GM19238 (cell line): ENCODE results near the gene CASP4.
"Not testable (repeated sequence)": the region's sequence is repeated elsewhere in the genome, so short reads cannot be mapped to it uniquely, and the experiment has no call there.

Source experiments
- DNase-seq: peaks from one replicate; pipeline ENCODE4 v3.0.0; 2011; ENCODE audit warnings: low spot score; ENCODE audit not compliant: insufficient read length

The CASP4 gene

DNA sequence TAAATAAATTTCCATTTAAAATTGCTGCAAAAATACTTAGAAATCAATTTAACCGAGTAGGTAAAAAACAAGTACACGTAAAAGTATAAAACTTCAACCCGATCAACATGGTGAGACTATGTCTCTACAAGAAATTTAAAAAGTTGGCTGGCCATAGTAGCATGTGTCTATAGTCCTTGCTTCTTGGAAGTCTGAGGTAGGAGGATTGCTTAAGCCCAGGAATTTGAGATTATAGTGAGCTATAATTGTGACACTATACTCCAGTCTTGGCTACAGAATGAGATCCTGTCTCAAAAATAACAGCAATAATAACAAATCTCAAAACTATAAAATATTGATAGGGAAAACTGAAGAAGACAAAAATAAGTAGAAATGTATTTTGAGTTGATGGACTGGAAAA is 11.1 kb downstream of the CASP4 start:
- DNase-seq = no peak

DNA sequence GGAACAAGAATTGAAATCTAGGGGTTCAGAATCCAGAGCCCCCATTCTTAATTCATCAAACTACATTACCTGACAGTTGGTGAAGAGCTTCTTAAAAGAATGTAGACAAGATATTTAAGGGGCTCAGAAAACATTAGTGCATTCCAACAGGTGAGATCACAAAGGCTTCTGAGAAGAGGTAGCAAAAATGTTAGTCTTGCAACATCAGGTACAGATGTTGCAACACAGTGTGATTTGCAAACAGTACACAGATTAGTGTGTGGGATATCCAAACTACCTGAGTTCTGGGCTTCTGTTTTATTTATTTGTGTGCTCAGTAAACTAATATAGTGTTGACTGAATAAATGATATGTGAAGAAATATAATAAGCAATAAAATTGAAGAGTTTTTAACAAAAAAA is 11.8 kb downstream of the CASP4 start:
- DNase-seq = no peak

DNA sequence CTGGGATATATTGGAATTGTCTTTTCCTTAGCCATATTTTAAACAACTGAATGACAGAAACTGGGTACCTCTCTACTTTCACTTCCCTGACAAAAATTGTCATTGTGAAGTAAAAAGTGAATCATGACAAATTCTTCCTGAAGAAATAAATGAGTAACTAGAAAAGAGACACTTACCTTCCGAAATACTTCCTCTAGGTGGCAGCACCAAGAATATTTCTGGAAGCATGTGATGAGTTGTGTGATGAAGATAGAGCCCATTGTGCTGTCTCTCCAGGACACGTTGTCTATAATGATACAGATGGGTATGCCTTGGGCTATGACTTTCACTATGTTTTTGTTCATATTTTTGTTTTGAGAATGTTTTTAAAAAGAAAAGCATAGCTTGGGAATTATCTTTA is 21.5 kb downstream of the CASP4 start:
- DNase-seq = no peak

DNA sequence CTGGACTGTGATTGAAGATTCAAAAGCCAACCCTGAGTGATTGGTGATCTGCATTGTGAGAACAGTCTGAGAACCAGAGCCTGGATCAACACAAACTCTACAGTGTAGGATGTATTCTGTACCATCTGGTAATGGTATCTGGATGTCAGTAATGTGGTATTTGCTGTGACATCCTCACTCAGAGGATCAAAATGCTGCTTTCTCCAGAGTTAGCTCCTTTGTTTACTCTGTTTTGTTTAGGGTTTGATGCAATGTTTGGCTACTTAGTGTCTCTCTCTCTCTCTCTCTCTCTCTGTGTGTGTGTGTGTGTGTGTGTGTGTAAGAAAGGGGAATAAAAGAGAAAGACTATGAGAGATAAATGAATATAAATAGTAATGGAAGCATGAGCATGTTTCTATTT is 24.3 kb downstream of the CASP4 start:
- no peak for DNase-seq

DNA sequence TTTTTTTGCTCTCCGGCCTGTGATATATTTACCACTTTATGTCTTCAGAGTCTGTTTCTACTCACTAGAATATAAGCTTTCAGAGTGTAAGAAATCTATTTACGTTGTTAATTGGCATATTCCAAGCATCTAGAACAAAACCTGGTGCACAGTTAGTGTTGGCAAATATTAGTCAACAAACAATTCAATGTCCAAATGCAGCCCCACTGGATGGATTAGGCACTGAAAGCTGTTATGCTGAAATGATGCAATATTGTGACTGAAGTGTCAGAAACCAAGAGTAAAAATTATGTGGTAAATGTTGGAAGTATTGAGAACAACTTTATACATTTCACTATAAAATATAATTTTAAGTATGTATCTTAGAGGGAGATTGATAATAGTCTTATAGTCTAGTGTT is 24.8 kb downstream of the CASP4 start:
- no peak for DNase-seq

DNA sequence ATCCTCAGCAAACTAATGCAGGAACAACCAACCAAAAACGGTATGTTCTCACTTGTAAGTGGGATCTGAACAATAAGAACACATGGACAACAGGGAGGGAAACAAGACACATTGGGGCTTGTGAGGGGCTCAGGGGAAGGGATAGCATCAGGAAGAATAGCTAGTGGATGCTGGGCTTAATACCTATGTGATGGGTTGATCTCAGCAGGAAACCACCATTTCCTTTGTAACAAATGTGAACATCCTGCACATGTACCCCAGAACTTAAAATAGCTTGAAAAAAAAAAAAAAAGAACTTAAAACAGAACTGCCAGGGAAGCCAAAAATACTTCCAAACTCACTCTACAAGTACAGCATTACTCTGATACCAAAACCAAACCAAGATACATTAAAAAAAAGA is 33.8 kb downstream of the CASP4 start:
- DNase-seq = no peak

DNA sequence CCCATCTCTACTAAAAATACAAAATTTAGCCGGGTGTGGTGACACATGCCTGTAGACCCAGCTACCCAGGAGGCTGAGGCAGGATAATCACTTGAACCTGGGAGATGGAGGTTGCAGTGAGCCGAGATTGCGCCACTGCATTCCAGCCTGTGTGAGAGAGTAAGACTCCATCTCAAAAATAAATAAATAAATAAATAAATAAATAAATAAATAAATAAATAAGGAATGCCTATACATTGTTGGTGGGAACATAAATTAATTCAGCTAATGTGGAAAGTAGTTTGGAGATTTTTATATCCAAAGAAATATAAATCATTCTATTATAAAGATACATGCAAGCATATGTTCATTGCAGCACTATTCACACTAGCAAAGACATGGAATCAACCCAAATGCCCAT is 34.3 kb downstream of the CASP4 start:
- DNase-seq = not testable (repeated sequence)

DNA sequence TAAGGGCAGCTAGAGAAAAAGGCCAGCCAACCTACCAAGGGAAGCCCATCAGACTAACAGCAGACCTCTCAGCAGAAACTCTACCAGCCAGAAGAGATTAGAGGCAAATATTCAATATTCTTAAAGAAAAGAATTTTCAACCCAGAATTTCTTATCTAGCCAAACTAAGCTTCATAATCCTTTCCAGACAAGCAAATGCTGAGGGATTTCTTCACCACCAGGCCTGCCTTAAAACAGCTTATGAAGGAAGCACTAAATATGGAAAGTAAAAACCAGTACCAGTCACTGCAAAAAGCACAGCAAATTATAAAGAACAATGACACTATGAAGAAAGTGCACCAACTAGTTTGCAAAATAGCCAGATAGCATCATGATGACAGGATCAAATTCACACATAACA is 39.6 kb downstream of the CASP4 start:
- no peak for DNase-seq

DNA sequence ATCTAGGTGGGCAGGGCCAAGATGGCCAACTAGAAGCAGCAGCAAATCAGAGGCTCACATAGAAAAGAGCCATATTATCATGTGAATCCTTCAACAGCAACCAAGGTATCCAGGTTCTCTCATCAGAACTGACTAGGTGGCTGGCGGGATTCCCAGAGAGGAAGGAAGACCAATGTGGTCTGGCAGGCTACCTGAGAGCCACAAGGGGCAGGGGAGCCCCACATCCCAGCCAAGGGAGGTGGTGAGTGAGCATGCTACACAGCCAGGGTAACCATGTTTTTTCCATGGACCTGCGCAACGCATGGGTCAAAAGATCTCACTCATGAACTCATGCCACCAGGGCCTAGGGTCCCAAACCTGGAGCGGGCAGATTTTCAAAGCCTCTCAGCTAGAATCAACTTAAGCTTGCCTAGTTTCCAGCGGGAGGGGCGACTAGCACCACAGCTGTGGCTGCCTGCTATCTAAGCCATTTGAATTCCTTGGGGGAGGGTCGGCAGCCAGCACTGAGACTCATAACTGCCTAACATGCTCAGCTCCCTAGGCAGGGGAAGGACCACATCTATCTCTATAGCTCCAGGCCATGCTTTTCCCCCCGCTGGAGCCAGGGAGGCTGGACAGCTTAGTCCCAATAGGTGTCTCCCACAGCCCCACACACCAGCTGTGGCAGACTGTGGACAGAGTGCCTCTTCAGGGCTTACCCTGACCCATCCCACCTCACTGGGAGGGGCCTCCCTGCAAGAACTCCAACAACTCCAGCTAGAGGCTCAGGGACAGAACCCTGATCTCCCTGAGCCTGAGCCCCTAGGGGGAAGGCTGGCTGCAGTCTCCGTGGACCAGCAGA is 41.4 kb downstream of the CASP4 start:
- DNase-seq = no peak

DNA sequence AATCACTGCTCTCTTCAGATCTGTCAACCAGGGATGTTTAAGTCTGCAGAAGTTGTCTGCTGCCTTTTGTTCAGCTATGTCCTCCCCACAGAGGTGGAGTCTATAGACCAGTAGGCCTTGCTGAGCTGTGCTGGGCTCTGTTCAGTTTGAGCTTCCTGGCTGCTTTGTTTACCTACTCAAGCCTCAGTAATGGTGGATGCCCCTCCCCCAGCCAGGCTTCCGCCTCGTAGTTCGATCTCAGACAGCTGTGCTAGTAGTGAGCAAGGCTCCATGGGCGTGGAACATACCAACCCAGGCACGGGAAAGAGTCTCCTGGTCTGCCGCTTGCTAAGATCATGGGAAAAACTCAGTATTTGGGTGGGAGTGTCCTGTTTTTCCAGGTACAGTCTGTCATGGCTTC is 42.5 kb downstream of the CASP4 start:
- no peak for DNase-seq

DNA sequence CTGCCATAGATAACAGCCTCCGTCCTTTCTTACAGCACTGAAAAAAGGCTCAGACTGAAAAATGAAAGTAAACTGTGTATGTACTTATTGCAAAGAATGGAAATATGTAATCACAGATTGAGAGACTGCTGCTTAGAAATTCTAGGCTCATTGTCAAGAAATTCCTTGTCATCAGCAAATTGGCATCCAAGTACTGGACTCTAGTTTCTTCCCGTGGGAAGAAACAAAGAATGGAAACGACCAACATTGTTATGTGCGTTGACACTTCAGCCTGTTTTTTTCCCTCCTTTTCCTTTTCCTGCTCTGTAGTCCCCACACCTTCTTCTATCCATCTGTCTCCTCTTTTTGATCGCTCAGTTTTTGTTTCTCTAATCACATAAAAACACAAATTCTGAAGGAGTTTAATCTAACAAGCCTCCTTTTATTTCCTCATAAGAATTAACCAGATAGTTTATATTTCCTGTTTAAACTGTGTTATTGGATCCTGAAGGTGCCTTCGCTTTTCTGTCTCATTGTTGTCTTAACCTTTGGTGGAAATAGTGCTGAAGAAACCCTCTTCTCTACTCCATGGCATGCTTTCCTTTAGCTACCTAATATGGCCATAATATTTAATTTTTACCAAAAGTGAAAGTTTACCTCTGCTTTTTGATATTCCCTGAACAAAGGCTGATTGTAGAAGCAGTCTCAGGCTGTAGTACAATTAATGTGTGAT is 50.1 kb downstream of the CASP4 start:
- no peak for DNase-seq

DNA sequence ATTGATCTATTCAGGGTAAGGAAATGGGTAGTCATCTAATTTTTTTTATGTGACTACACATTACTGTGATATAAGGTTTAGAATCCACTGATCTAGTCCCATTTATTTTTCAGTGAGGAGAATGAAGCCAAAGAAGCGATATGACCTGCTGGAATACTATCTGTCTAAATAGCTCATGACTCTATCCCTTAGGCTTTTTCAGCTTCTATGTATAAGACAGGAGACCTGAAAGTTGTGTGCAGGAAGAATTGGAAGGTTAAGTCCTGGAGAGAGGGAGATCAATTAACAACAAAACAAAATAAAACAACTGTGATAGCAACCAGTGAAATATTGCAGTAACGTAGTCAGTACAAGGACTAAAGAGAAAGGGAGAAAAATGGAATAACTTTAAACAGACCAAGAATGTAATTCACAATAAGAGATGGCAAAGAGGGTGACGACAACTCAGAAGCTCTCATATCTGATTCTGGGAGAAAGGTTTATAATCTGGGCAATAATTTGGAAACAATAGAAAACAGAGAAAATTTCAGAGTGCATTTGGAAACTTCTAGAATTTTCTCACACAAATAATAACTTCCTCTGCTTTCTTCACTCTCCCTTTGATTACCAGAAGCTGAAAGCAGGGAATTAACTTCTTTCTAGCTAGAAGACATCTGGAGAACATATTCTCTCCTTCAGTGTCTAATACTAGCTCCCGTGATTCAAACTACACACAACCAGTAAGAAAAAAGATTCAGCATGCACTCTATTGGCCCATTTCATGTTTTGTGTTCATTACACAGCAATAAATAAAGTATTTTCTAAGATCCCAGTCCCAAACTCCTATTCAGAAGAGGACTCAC is 50.9 kb downstream of the CASP4 start:
- no peak for DNase-seq

DNA sequence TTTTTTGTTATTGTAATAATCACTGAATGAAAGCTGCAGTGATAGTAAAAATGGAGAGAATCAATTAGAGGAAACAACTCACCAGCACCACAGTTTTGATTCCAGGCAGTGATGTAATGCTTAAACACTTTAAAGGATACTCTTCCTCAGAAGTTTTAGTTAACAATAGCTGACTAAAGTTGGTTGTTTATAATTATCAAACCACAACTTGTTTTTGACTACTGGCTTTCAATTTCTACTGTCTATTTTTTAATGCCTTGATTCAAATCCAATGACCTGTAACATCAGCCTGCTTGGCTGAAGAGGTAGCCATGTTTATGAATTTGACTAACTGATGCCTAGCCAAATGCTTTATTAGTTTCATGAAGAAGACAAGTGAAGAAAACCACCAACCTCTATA is 51.9 kb downstream of the CASP4 start:
- no peak for DNase-seq

DNA sequence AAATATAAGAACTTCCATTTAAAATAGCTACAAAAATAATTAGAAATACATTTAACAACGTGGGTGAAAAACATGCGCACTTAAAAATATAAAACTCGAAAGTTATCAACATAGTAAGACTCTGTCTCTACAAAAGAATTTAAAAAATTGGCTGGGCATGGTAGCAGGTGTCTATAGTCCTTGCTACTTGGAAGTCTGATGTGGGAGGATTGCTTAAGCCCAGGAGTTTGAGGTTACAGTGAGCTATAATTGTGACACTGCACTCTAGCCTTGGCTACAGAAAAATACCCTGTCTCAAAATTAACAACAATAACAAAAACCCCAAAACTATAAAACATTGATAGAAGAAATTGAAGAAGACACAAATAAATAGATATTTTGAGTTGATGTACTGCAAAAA is 56.3 kb downstream of the CASP4 start:
- no peak for DNase-seq

DNA sequence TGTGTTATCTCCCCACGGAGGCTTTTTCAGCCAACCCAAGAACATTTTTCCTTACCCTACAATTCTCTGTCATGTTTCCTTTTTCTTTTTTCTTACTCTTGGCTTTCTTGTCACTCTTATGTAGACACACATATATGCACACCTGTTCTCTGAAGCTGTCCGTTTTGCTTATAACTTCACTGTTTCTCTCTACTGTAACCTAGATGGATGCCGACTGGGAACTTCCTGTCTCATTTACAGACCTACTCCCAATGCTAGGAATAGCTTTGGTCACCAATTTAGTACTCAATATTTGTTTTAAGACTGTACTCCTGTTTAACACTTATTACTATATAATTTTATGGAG is 60.2 kb downstream of the CASP4 start:
- DNase-seq = no peak

DNA sequence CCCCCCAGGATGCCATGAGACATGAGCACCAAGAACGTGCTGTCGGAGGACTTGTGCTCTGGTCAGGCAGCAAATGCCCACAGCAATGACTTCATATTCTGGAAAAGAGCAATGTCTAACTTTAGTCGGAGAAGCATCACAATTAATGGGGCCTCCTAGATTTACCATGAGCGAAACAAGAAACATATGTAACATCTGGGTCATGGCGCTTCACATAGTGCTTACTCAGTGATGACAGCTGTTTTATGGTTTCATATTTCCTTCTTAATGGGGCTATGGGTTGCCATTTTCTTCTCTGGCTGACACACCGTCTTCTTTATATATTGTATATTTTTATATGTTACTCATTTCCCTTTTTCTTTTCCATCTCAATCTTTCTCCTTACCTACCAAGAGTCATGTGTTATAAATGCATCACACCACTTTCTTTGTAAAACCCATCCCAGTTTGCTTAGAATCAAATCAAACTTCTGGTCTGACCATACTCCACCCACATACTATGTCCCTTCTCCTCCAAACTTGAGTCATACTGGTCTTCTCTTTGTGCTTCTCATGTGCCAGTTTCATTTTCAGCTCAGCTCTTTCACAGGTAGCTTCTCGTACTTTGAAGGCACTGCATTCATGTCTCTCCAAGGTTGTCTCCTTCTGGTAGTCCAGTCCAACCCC is 60.7 kb downstream of the CASP4 start:
- no peak for DNase-seq

DNA sequence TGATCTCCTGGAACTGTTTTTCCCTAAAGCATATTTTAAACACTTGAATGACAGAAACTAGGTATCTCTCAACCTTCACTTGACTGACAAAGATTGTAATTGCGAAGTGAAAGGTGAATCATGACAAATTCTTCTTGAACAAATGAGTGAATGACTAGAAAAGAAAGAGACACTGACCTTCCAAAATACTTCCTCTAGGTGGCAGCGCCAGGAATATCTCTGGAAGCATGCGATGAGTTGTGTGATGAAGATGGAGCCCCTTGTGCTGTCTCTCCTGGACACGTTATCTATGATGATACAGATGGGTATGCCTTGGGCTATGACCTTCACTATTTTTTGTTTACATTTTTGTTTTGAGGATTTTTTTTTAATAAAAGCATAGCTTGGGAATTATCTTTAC is 63.1 kb downstream of the CASP4 start:
- no peak for DNase-seq

DNA sequence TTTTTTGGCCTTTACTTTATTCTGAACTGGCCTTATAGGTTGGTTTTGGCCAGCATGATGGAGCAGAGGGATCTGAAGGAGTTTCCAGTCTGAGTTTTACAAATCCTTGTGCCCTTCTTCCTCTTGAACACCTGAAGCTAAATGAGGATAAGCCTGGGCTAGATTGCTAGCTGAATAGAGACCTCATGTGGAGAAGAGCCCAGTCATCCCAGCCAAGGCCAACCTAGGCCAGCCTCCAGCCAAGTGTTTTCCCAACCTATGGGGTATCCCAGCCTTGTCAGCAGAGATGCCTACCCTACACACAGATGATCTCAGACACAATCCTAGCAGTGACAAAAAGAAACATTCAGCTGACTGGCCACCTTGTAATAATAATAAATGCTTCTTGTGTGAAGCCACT is 69.1 kb downstream of the CASP4 start:
- DNase-seq = no peak

DNA sequence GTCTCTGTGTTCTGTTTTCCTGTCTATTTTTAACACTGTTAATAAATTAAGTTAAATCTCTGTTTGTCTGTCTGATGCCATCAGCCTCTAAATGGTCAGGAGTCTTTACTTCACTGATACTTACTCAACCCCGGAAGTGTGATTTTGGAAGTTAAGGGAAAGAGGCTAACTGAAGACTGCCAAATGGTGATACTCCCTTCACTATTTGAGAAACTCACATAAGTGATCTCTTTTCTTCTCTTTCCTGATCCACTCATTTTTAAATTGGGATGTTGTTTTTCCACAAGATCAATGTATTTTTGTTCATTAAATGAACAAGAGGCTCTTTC is 69.7 kb downstream of the CASP4 start:
- no peak for DNase-seq

DNA sequence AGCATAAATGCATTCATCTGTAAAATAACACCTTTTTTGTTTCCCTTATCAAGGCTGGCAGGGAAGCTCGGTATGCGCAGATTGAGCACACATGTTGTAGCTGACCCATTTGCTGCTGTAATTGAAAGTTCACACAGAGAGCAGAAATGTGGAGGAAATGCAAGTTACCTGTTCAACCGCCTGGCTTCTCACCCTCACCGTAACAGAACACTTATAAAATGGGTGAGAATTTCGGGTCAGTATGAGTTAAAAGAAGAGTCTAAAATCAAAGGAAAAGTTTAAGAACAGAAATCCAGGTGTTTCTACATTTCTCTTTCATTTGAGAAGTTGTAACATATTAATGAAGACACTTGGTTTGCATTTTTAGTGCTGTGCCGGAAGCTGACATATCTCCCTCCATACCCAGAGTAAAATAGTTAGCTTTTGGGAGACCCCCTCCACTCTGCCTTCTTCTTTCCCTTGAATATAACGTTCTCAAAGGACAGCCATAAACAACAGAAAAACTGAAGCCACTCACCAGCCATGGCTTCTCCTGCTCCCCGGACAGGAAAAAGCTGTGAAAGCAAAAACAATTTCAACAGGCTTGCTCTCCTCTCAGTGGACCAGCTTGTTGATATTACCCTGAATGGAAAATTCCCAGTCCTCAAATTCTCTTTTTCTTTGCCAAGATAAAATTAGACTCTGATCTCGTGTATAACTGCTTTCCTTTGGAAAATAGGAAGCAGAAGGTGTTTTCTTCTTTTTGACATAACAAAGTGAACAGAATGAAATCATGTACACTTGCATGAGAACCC is 70.3 kb downstream of the CASP4 start, which contains the start of gene CASP12:
Gene CASP12 (minus strand): TSS at position 570 of the 794 bp plus-strand sequence.
- DNase-seq = no peak

DNA sequence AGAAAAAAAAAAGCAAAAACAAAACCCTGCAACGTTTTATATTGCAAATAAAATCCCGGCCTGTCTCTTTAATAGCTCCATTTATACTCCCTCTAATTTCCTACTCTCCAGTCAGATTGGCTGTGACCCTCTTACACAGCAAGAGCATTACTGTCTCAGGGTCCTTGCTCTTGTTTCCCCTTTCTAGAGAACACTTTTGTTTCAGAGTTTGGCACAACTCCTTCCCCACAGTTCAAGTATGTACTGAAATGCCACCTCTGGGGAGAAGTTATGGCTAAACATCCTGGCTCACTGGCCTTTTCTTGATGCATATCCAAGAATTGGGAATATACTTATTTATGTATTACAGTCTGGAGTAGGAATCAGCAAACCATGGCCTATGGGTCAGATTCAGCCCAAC is 72.7 kb downstream of the CASP4 start:
- no peak for DNase-seq
